GM10847 (cell line): ENCODE results near the gene FHOD3.

ENCODE experiments used
- POLR2A ChIP-seq: IDR thresholded peaks from 2 replicates; pipeline ENCODE4 v1.6.1; 2011; ENCODE audit not compliant: insufficient read length; ENCODE audit errors: extremely low read depth

FHOD3 gene

DNA sequence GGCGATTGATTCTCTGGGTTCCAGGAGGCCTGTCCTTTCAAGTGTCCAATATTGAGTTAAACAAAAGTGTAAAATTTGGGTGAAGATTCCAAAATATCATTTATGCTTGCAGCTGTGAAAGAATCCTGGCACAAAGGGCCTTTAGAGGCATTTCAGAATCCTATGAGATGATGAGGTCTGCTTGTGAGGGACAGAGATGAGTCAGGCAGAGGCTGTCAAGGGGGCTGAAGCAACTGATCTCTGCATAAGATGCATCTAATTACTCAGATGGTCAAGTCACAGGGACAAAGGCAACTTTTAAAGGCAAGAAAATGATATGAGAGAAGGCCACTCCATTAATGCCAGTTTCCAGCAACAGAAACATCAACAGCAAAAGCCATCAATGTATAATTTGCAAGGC is 78.8 kb downstream of the FHOD3 start:
- TF ChIP-seq POLR2A: no peak

- no peak for TF ChIP-seq POLR2A
Measured at GRCh38 chr18:36377626-36378025, 80.1 kb downstream of the FHOD3 start.

DNA sequence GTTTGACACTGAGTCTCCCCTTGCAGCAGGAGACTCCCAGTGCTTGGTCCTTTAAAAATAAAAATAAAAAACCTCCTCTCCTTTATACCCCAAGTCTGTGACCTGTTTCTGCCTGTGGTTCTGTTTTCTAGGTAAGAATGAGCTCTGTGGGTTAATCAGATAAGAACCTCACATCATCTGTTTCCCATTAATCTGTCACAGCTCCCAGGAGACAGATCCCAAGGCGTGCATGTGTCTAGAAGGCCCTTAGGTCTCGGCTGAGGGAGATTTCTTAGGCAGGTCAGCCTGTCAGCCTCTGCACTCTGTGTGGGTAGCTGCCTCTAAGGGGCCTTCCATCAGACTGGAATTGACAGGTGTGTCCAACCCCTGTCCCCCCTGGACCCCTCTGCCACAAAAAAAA is 80.7 kb downstream of the FHOD3 start:
- TF ChIP-seq POLR2A: no peak

DNA sequence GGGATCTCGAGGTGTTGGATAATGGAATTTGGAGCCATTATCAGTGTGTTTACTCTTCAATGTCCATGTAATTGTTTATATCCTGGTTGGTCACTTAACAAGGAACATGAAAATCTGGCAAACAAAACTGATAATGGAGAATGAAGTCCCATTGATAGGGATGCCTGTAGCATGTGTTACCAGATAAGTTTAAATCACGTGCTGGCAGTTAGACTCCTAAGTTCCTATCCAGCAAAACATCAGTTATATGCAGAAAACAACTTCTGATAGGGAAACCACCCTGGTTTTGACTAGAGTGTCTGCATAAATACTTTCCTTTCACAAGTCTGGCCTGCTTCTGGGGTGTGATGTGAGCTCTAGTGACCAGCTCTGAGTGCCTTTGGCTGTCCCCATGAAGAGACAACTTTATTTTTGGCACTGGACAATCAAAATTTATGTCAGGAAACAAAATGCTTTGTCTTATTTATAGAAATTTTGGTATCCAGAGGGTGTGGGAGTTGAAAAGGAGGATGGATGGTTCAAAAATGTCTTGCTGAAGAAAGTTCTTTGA is 82.0 kb downstream of the FHOD3 start:
- no peak for TF ChIP-seq POLR2A

- no peak for TF ChIP-seq POLR2A
Measured at GRCh38 chr18:36380173-36380827, 82.8 kb downstream of the FHOD3 start.

DNA sequence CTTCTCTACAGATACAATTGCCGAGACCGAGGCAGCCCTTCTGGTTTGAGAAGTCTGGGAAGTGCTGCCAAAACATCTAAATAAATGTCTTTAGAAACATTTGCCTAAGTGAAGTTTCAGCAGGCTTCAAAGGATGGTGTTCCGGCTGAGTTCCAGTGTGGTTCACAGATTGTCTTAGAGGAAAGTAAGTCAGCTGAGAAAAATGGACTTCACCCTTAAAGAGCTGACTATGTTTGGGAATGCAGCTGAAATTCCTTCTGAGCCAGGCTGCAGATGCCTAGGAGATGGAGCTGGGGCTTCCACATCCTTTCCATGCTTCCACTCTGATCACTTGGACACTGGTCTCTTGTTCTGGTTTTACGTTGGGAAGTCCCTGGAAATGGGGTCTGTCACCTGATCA is 83.6 kb downstream of the FHOD3 start:
- no peak for TF ChIP-seq POLR2A

DNA sequence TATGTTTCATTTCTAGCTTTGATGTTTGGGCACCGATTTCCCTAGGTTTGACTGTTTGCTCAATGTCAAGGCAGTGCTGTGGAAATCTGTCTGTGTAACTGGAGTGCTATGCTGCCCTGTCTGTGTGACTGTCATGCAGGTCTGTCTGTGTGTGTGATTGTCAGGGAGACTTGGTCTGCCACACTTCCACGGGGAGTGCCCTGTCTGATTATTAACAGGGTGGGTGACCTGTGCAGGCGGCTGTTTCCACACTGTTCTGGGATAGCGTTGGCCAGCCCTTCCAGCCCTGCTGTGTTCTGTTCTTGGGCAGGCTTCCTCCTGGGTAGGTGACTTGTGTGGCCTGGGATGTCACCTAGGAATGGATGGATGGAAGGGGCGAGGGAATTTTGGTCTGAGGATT is 85.3 kb downstream of the FHOD3 start:
- TF ChIP-seq POLR2A: no peak

DNA sequence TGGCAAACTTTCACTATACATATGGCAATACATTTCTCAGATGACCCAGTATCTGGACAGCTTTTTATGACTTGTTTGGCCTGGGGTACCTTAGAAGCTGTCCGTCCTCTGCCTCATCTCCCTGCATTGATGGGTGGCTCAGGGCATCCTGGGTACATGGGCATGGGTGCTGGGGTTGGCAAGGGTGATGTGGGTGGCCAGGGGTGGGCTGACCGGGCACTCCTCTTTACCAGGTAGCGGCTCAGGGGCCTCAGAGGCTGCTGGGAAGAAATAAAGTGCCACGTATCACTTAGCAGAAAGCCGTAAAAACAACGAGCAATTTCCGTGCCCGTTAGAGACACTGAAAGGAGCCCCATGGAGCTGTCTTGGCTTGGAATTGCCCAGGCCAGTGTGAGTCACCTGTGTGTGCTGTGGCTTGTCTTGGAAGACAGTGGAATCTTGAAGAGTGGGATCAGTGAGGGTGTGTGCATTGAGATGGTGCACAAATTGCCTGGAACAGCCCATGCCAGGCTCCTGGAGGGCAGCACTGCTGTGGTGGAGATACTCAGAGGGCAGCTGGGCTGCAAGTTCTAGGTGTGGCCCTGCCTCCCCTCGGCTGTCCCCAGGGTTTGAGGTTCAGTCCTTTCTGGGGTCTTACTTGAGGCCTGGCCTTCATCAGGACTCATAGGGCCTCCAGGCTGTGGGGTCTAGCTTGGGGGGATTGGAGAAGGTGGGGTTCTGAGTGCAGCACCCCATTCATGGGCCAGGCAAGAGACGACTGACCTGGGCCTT is 88.8 kb downstream of the FHOD3 start:
- no peak for TF ChIP-seq POLR2A

GRCh38 chr18:36387310-36387709 is 89.8 kb downstream of the FHOD3 start:
- no peak for TF ChIP-seq POLR2A

DNA sequence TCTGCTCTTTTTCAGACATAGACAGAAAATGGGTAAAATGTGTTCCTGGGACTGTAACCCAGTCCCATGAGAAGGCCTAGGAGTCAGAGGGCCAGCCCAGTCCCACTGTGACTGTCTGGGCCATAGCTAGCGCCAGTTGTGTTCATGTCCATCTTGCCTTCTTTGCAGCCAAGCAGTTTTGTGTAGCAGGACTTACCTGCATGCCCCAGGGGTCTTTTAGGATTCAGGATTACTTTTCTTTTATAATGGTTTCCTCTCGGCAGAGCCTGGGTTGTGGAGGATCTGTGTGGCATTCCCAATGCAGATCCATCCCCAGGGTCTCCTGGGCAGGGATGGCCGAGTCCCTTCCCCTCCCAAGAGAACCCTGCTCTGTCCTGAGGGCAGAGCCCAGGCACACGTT is 90.8 kb downstream of the FHOD3 start:
- TF ChIP-seq POLR2A: no peak

GRCh38 chr18:36389027-36389426 is 91.5 kb downstream of the FHOD3 start:
- TF ChIP-seq POLR2A: no peak

GRCh38 chr18:36389811-36390581 is 92.5 kb downstream of the FHOD3 start:
- no peak for TF ChIP-seq POLR2A

DNA sequence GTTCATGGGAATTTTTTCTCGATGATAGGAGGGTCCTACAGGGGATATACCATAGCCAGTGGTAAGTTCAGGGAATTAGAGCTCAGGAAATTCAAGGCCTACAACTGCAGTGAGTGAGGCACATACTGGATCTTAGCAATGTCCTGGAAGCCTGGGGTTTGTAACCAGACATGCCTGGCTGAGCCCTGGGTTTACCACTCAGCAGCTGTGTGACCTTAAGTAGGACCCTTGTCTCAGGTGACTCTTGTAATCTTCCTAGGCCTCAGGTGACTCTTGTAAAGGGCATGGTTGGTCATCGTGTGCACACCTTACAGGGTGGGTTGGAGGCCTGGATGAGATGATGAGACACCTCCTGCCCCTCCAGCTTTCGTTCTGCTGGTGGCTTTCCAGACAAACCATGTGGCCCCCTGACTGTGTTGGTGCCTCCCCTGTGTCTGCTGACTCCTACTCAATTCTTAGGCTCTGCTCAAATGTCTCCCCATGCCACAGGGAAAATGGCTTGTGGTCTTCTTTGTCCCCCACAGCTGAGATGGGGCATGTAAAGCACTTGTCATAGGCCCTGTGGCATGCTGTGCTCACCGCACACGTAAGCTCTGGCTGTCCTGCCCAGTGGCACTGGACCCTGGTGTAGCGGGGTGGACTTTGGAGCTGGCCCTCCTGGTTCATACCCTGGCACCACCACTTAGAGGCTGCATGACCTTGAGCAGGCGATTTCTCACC is 94.1 kb downstream of the FHOD3 start:
- no peak for TF ChIP-seq POLR2A

DNA sequence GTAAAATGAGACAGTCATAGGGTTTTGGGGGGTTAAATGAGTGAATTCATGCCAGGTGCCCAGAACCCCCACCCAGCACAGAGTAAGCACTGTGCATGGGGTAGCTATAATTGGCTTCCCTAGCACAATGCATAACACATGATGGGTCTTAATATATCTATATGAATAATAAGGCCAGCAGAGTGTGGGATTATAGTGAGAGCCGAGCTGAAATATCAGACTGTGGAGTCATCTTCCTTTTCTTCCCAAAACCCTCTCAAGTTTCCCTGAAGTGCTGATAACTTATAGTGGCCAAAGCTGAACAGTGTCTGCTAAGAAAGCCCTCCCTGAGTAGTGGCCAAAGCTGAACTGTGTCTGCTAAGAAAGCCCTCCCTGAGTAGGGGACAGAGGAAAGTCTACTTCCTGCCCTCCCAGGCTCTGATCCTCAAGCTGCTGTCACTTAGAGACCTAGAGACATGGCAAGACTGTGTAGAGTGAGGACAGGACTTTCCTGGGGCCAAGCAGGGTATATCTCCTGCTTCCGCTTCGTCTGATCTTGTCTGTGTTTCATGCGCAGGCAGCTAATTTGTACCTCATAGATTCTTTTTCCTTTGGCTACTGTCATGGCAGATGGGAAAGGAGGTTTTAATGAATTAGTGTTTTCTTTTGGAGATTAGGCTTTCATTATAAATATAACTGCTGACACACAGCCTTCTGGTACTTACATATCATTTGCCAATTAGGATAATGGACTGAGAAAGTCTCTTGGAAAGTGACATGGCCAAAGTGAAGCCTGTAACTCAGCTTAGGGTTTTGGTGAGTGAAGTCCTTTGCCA is 94.9 kb downstream of the FHOD3 start:
- no peak for TF ChIP-seq POLR2A
